Measurements from ENCODE around the gene EPOP. TPM values are rescaled to one million over a fixed set of nuclear protein-coding genes. Genes with fewer than 3 reads are reported as not detected.
"Not testable (repeated sequence)": the region's sequence is repeated elsewhere in the genome, so short reads cannot be mapped to it uniquely, and the experiment has no call there.

Gene EPOP
- total RNA-seq, 1 donor from 2014 or later: 2.0 TPM

DNA sequence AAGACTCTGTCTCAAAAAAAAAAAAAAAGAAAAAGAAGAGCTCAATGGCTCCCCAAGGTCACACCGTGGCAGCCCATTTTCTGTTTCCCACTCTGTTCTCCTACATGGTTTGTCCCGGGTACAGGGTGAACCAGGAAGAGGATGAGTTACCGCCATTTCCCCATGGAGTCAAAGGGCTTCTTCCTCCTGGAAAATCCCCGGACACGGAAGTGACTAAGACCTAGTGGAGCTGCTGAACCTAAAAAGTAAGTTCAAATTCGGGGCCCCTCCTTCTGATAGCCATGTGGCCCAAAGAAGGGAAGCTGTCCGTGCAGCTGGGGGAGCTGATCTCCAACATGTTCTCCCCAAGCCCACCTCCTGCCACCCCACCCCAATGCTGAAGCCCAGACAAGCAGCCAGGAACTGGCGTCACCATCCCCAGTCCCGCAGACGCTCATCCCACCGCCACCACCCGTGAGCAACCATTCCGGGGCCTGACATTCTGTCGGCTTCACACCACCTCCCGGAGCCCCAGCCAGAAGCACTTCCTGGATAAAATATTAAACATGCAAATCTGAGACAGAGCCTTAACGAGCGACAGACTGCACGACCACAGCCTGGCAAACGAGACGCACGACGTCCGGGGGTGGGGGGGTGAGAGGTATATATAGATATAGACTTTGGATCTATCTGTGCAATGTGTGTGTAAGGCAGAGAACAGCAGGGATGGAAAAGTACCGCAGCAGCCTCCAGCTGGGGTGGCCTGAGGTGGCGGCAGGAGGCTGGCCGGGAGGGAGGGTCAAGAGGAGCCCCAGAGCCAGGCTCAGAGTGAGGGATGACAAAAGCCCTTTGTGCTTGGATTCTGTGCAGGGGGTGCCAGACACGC is 17.6 kb downstream of the EPOP start:
- H3K4me3 Mint-ChIP-seq (ENCODE audit: unreplicated experiment): no peak overlapping the region
- DNase-seq: peak; percentile 48
- peaks cover 12% of the 10 kb centered on the region for H3K27me3 Mint-ChIP-seq (ENCODE audit: unreplicated experiment)
- H3K27ac Mint-ChIP-seq (ENCODE audit: unreplicated experiment): peak overlapping the region; percentile 22
- peaks cover 5% of the 10 kb centered on the region for H3K9me3 Mint-ChIP-seq (ENCODE audit: unreplicated experiment)
- peaks cover 26% of the 10 kb centered on the region for H3K4me1 Mint-ChIP-seq (ENCODE audit: low read depth, unreplicated experiment)
- no peaks in the 10 kb centered on the region for H3K36me3 Mint-ChIP-seq (ENCODE audit: unreplicated experiment)
- TF ChIP-seq, protein P1, sequence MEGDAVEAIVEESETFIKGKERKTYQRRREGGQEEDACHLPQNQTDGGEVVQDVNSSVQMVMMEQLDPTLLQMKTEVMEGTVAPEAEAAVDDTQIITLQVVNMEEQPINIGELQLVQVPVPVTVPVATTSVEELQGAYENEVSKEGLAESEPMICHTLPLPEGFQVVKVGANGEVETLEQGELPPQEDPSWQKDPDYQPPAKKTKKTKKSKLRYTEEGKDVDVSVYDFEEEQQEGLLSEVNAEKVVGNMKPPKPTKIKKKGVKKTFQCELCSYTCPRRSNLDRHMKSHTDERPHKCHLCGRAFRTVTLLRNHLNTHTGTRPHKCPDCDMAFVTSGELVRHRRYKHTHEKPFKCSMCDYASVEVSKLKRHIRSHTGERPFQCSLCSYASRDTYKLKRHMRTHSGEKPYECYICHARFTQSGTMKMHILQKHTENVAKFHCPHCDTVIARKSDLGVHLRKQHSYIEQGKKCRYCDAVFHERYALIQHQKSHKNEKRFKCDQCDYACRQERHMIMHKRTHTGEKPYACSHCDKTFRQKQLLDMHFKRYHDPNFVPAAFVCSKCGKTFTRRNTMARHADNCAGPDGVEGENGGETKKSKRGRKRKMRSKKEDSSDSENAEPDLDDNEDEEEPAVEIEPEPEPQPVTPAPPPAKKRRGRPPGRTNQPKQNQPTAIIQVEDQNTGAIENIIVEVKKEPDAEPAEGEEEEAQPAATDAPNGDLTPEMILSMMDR (IDR thresholded peaks at IDR 0.05; ENCODE audit: partially characterized antibody, unreplicated experiment): no peak

GRCh38 chr17:38654411-38655398 is 20.1 kb downstream of the EPOP start:
- Mint-ChIP-seq H3K4me3 (ENCODE audit: unreplicated experiment) (peak overlapping the region; percentile 71), H3K36me3 (ENCODE audit: unreplicated experiment) (no peaks in the 10 kb centered on the region), H3K4me1 (ENCODE audit: low read depth, unreplicated experiment) (peaks cover 27% of the 10 kb centered on the region), H3K27ac (ENCODE audit: unreplicated experiment) (no peak overlapping the region), H3K9me3 (ENCODE audit: unreplicated experiment) (peaks cover 3% of the 10 kb centered on the region), H3K27me3 (ENCODE audit: unreplicated experiment) (peaks cover 12% of the 10 kb centered on the region)
- peak; percentile 34 for DNase-seq
- TF ChIP-seq, protein P1 (IDR thresholded peaks at IDR 0.05; ENCODE audit: partially characterized antibody, unreplicated experiment): no peak

- Mint-ChIP-seq H3K27ac (ENCODE audit: unreplicated experiment) (peak overlapping the region; percentile 41), H3K36me3 (ENCODE audit: unreplicated experiment) (no peaks in the 10 kb centered on the region), H3K27me3 (ENCODE audit: unreplicated experiment) (peaks cover 11% of the 10 kb centered on the region), H3K4me1 (ENCODE audit: low read depth, unreplicated experiment) (peaks cover 27% of the 10 kb centered on the region), H3K9me3 (ENCODE audit: unreplicated experiment) (peaks cover 3% of the 10 kb centered on the region), H3K4me3 (ENCODE audit: unreplicated experiment) (peak overlapping the region; percentile 71)
- no peak for DNase-seq
- TF ChIP-seq, protein P1 (IDR thresholded peaks at IDR 0.05; ENCODE audit: partially characterized antibody, unreplicated experiment): no peak
These were observed 21.1 kb downstream of the EPOP start for GRCh38 chr17:38653679-38654078.

GRCh38 chr17:38653230-38653629 is 21.5 kb downstream of the EPOP start:
- H3K27me3 Mint-ChIP-seq (ENCODE audit: unreplicated experiment): peaks cover 9% of the 10 kb centered on the region
- H3K9me3 Mint-ChIP-seq (ENCODE audit: unreplicated experiment): peaks cover 3% of the 10 kb centered on the region
- no peak for DNase-seq
- H3K27ac Mint-ChIP-seq (ENCODE audit: unreplicated experiment): no peak overlapping the region
- peaks cover 27% of the 10 kb centered on the region for H3K4me1 Mint-ChIP-seq (ENCODE audit: low read depth, unreplicated experiment)
- H3K4me3 Mint-ChIP-seq (ENCODE audit: unreplicated experiment): no peak overlapping the region
- no peaks in the 10 kb centered on the region for H3K36me3 Mint-ChIP-seq (ENCODE audit: unreplicated experiment)
- TF ChIP-seq, protein P1 (IDR thresholded peaks at IDR 0.05; ENCODE audit: partially characterized antibody, unreplicated experiment): no peak

DNA sequence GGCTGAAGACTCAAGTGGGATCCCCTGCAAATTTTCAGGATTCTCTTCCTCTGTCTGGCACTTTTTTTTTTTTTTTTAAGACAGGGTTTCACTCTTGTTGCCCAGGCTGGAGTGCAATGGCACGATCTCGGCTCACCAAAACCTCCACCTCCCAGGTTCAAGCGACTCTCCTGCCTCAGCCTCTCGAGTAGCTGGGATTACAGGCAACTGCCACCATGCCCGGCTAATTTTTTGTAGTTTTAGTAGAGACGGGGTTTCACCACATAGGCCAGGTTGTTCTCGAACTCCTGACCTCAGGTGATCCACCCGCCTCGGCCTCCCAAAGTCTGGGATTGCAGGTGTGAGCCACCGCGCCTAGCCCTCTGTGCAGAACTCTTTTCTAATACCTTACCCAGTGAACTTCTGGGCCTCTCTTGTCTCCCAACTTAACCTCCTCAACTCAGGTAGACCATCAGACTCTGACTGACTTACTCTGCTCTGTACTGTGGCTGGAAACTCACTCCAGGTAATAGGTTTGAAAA is 24.0 kb downstream of the EPOP start:
- not testable (repeated sequence) for H3K4me3 Mint-ChIP-seq (ENCODE audit: unreplicated experiment); H3K9me3 Mint-ChIP-seq (ENCODE audit: unreplicated experiment); H3K36me3 Mint-ChIP-seq (ENCODE audit: unreplicated experiment); DNase-seq; H3K27ac Mint-ChIP-seq (ENCODE audit: unreplicated experiment); H3K27me3 Mint-ChIP-seq (ENCODE audit: unreplicated experiment)
- peaks cover 16% of the 10 kb centered on the region for H3K4me1 Mint-ChIP-seq (ENCODE audit: low read depth, unreplicated experiment)

Data from glutamatergic neuron (in vitro differentiated cells).